ENCODE results near the gene IGSF21.

- no peak for TF ChIP-seq CTCF (IDR thresholded peaks at IDR 0.05; ENCODE audit: low read length)
- no peak for TF ChIP-seq EZH2phosphoT487 (IDR thresholded peaks at IDR 0.05; ENCODE audit: low read length)
Observed at GRCh38 chr1:18419113-18419844, 311.7 kb downstream of the IGSF21 start.
